GM13976 (cell line): ENCODE results near the gene COPE.

ENCODE experiments used
- DNase-seq: peaks from one replicate; pipeline ENCODE4 v3.0.0; 2012; ENCODE audit warnings: low spot score
- in situ Hi-C: fragments of 300-500 bp; cut with MboI; formaldehyde crosslinking; loops from one replicate; pipeline ENCODE4 v1.12.0; 2022; ENCODE audit warnings: low sequenced_read_pairs, mixed read lengths, inconsistent platforms; ENCODE audit not compliant: unreplicated experiment
- TF ChIP-seq, protein P1 (sequence below): IDR thresholded peaks from 2 replicates; pipeline ENCODE4 v1.5.1; 2012; ENCODE audit warnings: borderline replicate concordance, mild to moderate bottlenecking; ENCODE audit not compliant: insufficient read depth; ENCODE audit errors: extremely low read depth, missing control alignments, control extremely low read depth

The COPE gene

GRCh38 chr19:18919086-18919899, at the start of gene COPE, which contains the start of gene DDX49:
Gene COPE, minus strand, starts transcription at chr19:18919387. Its CDS starts 39 bp downstream, at chr19:18919348.
Gene DDX49, plus strand, starts transcription at chr19:18919715. Its CDS starts 27 bp downstream, at chr19:18919742.
- in situ Hi-C loops: no loop called here
- TF ChIP-seq, protein P1, sequence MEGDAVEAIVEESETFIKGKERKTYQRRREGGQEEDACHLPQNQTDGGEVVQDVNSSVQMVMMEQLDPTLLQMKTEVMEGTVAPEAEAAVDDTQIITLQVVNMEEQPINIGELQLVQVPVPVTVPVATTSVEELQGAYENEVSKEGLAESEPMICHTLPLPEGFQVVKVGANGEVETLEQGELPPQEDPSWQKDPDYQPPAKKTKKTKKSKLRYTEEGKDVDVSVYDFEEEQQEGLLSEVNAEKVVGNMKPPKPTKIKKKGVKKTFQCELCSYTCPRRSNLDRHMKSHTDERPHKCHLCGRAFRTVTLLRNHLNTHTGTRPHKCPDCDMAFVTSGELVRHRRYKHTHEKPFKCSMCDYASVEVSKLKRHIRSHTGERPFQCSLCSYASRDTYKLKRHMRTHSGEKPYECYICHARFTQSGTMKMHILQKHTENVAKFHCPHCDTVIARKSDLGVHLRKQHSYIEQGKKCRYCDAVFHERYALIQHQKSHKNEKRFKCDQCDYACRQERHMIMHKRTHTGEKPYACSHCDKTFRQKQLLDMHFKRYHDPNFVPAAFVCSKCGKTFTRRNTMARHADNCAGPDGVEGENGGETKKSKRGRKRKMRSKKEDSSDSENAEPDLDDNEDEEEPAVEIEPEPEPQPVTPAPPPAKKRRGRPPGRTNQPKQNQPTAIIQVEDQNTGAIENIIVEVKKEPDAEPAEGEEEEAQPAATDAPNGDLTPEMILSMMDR: no peak
- peak; percentile 99 for DNase-seq

DNA sequence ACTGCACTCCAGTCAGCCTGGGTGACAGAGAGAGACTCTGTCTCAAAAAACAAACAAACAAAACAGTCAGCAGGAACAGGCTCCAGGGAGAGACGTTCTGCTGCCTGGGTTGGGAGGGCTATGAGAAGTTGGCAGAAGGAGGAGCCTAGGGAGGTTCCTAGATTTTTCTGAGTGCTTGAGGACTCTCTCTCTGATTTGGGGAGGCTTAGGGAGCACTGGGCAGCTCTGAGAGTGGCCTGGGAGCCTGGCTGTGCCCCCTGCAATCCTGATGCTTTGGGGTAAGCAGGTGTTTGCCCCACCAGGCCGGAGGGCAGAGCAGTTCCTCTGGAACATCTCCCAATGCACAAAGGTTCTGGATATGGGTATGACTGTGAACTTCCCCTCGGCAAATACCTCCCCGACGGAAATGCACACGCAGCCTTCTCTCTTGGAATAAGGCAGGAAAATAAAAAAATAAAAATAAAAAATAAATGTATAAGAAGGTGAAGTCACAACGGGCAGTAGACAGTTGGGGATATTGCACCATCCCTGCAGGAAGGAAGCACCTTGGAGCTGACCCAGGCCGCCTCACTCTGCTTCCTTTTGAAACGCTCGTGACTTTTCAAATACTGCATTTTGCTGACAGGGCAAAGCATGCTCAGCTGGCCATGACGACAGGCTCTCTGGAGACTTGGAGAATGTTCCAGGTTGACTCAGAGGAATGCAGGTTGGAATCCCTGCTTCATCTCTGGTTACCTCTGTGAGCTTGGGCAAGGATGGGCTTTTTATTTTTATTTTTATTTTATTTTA, 48.4 kb upstream of the COPE start:
- DNase-seq: no peak
- in situ Hi-C loops: no loop called here
- TF ChIP-seq, protein P1: no peak

- in situ Hi-C loops: no loop called here
- TF ChIP-seq, protein P1: no peak
- no peak for DNase-seq
Observed at GRCh38 chr19:18966307-18966706, 47.1 kb upstream of the COPE start.

GRCh38 chr19:18964121-18964520, 44.9 kb upstream of the COPE start:
- TF ChIP-seq, protein P1: no peak
- no peak for DNase-seq
- in situ Hi-C loops: no loop called here

DNA sequence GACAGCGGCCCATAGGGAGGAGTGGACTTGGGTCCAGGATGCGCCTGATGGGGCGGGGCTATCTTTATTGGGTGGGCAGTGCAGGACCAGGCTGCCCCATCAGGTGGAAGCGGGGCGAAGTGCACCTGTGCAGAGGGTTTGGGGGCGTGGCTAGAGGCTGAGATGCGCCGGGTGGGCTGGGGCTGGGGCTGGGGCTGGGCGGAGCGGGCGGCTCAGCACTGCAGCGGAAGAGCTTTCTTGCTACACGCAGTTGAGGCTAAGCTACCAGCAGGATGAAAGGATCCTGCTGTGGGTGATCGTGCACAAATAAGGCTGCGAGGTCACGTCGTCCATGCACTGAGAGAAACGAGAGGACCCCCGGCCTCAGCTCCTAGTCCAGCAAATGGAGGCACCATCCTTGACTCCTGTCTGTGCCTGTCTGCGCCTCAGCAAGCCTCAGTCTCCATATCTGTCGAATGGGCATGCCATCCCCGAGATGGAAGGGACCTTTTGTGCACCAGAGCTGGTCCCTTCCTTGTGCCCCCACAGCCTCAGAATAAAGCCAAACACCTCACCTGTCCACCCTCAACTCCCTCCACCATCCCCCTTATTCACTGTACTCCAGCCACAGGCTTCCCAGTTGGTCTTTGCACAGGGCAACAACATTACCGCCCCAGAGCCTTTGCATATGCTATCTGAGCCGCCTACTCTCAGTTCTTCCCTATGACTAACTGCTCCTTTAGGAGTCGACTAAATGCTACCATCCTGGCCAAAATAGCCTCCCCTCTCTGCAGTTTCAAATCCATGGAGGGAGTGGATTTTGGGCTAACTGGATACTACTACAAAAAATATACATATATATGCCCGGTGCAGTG, 42.8 kb upstream of the COPE start:
- no peak for DNase-seq
- in situ Hi-C loops: no loop called here
- TF ChIP-seq, protein P1: no peak

GRCh38 chr19:18960370-18960769, 41.2 kb upstream of the COPE start:
- in situ Hi-C loops: no loop called here

More at GRCh38 chr19:18960370-18960769, 41.2 kb upstream of the COPE start:
- TF ChIP-seq, protein P1: no peak
- DNase-seq: no peak
